Measurements from ENCODE around the gene INO80E. TPM values are rescaled to one million over a fixed set of nuclear protein-coding genes. Genes with fewer than 3 reads are reported as not detected.

The INO80E gene
- total and polyA plus RNA-seq, 2 donors (not counting 3 experiments of a cell fraction or from before 2014, with no cell fraction given) = 42.7 to 76.4 TPM

DNA sequence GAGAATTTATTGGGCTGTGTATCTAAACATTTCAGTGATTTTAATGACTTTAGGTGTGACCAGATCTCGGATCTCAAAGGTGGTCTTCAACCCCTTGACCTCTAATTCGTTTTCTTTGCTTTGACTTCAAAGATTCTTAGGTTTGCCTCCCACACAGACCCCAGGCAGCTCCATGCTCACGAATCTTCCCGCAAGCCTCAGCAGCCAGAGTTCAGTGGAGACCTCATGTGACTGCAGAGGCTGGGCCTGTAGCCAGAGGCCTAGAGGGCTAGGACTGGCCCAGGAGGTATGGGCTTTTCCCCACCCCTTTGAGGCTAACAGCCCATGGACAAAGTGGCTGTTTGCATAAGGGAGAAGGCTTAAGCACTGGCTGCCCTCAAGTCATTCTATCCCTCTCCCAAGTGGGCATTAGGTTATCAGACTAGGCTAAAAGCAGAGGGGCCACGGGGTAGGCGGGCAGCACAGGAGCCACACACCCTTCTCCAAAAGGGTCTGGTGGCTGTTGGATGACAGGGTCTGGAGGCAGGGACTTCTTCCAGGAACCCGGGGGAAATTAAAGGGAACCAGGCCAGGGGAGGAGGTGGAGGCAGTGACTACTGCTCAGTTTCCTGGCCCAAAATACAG lies 3.6 kb upstream of the INO80E start:
- no peaks in the 10 kb centered on the region for H3K9me1 ChIP-seq (replicated peaks; ENCODE audit: control insufficient read depth, extremely low read depth, insufficient read depth, low read length)
- H3K9me3 ChIP-seq (replicated peaks; ENCODE audit: control insufficient read depth, insufficient read depth, low read length) = no peaks in the 10 kb centered on the region
- CTCF ChIA-PET = interaction anchor here (1.5 to 1.9 kb wide), 3 partner anchors 39 to 144 kb away, joined by 3 to 6 read pairs (median 5); partner anchors contain the start of gene TLCD3B
- no peaks in the 10 kb centered on the region for H4K20me1 ChIP-seq (replicated peaks; ENCODE audit: control insufficient read depth, extremely low read depth, insufficient read depth, low read length)
- TF ChIP-seq, protein P1, sequence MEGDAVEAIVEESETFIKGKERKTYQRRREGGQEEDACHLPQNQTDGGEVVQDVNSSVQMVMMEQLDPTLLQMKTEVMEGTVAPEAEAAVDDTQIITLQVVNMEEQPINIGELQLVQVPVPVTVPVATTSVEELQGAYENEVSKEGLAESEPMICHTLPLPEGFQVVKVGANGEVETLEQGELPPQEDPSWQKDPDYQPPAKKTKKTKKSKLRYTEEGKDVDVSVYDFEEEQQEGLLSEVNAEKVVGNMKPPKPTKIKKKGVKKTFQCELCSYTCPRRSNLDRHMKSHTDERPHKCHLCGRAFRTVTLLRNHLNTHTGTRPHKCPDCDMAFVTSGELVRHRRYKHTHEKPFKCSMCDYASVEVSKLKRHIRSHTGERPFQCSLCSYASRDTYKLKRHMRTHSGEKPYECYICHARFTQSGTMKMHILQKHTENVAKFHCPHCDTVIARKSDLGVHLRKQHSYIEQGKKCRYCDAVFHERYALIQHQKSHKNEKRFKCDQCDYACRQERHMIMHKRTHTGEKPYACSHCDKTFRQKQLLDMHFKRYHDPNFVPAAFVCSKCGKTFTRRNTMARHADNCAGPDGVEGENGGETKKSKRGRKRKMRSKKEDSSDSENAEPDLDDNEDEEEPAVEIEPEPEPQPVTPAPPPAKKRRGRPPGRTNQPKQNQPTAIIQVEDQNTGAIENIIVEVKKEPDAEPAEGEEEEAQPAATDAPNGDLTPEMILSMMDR (IDR thresholded peaks at IDR 0.05; ENCODE audit: extremely low read depth in 1 of 2, insufficient read depth in 1 of 2, low read depth in 1 of 2, low read length in 2 of 2) = no peak
- TF ChIP-seq POLR2AphosphoS5 (IDR thresholded peaks at IDR 0.05; ENCODE audit: insufficient read depth, low read depth, low read length) (no peak), POLR2A (IDR thresholded peaks at IDR 0.05; ENCODE audit: low read depth, low read length) (no peak), EZH2 (IDR thresholded peaks at IDR 0.05; ENCODE audit: borderline replicate concordance, low read depth, low read length, severe bottlenecking) (no peak), JUN (IDR thresholded peaks at IDR 0.05; ENCODE audit: borderline replicate concordance, insufficient read depth, insufficient read length, low read depth) (no peak), FOS (IDR thresholded peaks at IDR 0.05; ENCODE audit: borderline replicate concordance, insufficient read depth, low read length) (no peak)
- BruUV-seq (replicated peaks) = no TSS peak
- POLR2A ChIA-PET = interaction anchor here (0.7 to 1.3 kb wide), 2 partner anchors 19 to 52 kb away, joined by 3 read pairs; partner anchors contain the start of gene TAOK2
- no peaks in the 10 kb centered on the region for H3K27me3 ChIP-seq (ENCODE audit: control insufficient read depth in 2 of 2, insufficient read depth in 2 of 2, low read length in 2 of 2)
- DNase-seq (ENCODE audit: low read depth, low spot score) (no peak), FAIRE-seq (no peak)
- no peak overlapping the region for H3K27ac ChIP-seq (ENCODE audit: insufficient read depth, low read depth, low read length)
- H2AFZ ChIP-seq (ENCODE audit: low read depth, low read length) = no peak overlapping the region
- H3K4me1 ChIP-seq (ENCODE audit: control insufficient read depth, extremely low read depth, insufficient read depth, low read length) = peaks cover 22% of the 10 kb centered on the region
- intact Hi-C loops (cut with micrococcal nuclease) = no loop called here
- H3K79me2 ChIP-seq (ENCODE audit: control insufficient read depth, insufficient read depth, low read length) = peaks cover 7% of the 10 kb centered on the region
- no peak overlapping the region for H3K4me3 ChIP-seq (replicated peaks in 1 of 3; ENCODE audit: insufficient read depth in 1 of 3, low read depth in 1 of 3, low read length in 3 of 3)
- H3K9ac ChIP-seq (replicated peaks; ENCODE audit: extremely low read depth, insufficient read depth, low read length) = no peak overlapping the region
- H3K4me2 ChIP-seq (ENCODE audit: insufficient read depth, low read length) = no peak overlapping the region
- dilution Hi-C loops (cut with MboI; ENCODE audit: extremely low pct_ligation_motif_present, low sequenced_read_pairs) = loop anchor here (10.0 kb wide), 1 partner anchor 188 kb away; the partner anchor contains the start of gene MAZ
- H3K36me3 ChIP-seq (ENCODE audit: control insufficient read depth in 2 of 2, extremely low read depth in 1 of 2, insufficient read depth in 2 of 2, low read length in 2 of 2) = peaks cover 21 to 49% of the 10 kb centered on the region in 2 experiments

All from endothelial cell of umbilical vein (primary cell).